ENCODE measurements around the gene CDK3.

GRCh38 chr17:76048711-76049110 lies 48.1 kb downstream of the CDK3 start:
- TF ChIP-seq CTCF (IDR thresholded peaks at IDR 0.05; ENCODE audit: low read depth, low read length, missing input control): no peak
- no peak for TF ChIP-seq REST (IDR thresholded peaks at IDR 0.05)
- TF ChIP-seq MAX (IDR thresholded peaks at IDR 0.05): no peak
